GM06990 (cell line): ENCODE data around the gene ACO2.

Experiments
- DNase-seq: peaks from one replicate; pipeline ENCODE4 v3.0.0-alpha.2; 2011; ENCODE audit not compliant: insufficient read length; ENCODE audit errors: extremely low read depth
- H3K27me3 ChIP-seq: replicated peaks from 2 replicates; pipeline ENCODE4 v1.6.0; 2011; ENCODE audit warnings: low read length; ENCODE audit not compliant: control insufficient read depth, insufficient read depth
- H3K36me3 ChIP-seq: 2 replicates; pipeline ENCODE4 v1.5.1; 2011; ENCODE audit warnings: low read length; ENCODE audit not compliant: control insufficient read depth, insufficient read depth
- H3K4me3 ChIP-seq: replicated peaks from 2 replicates; pipeline ENCODE4 v1.5.1; 2011; ENCODE audit warnings: low read depth, mild to moderate bottlenecking, control low read depth, low read length
- TF ChIP-seq, protein P1 (sequence below): IDR thresholded peaks from 2 replicates; pipeline ENCODE4 v1.5.1; 2011; ENCODE audit warnings: low read length, control low read depth, mild to moderate bottlenecking, inconsistent platforms; ENCODE audit not compliant: insufficient read depth, poor library complexity, severe bottlenecking

Gene ACO2

DNA sequence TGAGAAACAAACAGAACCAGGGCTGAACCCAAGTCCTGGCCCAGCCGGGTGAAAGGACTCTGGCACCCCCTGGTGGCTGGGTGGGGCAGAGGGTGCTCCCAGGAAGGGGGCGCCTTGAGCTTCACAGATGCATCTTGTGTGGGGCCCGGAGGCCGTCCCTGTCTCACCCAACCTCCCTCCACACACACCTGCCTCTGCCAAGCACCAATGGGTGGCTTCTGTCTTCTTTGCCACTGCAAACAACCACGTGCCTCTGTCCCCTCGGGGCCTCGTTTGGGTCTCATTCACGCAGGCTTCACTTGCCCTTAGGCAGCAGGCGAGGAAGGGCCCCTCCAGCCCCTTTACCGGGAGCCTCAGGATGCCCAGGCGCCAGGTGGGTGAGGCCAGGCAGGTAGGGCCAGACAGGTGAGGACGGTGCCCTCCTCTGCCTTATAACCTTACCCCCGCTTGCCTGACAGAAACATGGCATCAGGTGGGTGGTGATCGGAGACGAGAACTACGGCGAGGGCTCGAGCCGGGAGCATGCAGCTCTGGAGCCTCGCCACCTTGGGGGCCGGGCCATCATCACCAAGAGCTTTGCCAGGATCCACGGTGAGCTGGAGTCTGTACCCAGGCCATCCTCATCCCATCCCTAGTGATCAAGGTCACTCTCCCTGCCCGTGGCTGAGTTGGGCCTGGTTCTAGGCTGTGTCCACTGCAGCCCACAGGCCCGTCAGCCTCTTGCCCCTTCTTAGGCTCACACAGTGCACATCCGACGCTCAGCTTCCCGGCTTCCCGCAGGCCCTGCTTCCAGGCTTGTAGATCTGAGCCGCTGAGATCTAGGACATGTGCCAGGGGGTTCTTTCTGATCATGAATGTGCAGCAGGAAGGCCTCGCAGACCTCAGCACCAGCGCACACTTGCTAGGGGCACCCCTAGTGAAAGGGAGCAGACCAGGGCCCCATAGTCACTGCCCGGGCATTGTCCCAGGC is 58.2 kb downstream of the ACO2 start:
- TF ChIP-seq, protein P1, sequence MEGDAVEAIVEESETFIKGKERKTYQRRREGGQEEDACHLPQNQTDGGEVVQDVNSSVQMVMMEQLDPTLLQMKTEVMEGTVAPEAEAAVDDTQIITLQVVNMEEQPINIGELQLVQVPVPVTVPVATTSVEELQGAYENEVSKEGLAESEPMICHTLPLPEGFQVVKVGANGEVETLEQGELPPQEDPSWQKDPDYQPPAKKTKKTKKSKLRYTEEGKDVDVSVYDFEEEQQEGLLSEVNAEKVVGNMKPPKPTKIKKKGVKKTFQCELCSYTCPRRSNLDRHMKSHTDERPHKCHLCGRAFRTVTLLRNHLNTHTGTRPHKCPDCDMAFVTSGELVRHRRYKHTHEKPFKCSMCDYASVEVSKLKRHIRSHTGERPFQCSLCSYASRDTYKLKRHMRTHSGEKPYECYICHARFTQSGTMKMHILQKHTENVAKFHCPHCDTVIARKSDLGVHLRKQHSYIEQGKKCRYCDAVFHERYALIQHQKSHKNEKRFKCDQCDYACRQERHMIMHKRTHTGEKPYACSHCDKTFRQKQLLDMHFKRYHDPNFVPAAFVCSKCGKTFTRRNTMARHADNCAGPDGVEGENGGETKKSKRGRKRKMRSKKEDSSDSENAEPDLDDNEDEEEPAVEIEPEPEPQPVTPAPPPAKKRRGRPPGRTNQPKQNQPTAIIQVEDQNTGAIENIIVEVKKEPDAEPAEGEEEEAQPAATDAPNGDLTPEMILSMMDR: peak; percentile 94
- Histone ChIP-seq H3K27me3 (no peaks in the 10 kb centered on the region), H3K36me3 (peaks cover 78% of the 10 kb centered on the region), H3K4me3 (no peak overlapping the region)
- DNase-seq: peak; percentile 60

DNA sequence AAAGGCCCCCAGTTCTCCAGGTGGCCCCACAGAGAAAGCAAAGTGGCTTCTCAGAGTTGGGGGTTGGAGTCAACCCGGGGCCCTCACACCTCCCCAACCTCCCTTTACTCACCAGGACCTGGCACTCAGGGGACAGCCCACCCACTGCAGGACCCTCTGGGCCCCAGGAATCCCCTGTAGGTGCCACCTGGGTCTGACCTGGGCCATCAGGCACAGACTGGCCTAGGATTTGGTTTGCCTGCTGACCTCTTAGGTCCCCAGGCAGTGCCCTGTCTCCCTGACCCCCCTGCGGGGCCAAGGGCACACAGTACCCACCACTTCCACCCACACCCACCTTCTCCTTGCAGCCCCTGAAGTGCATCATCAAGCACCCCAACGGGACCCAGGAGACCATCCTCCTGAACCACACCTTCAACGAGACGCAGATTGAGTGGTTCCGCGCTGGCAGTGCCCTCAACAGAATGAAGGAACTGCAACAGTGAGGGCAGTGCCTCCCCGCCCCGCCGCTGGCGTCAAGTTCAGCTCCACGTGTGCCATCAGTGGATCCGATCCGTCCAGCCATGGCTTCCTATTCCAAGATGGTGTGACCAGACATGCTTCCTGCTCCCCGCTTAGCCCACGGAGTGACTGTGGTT is 59.3 kb downstream of the ACO2 start:
- TF ChIP-seq, protein P1: no peak
- Histone ChIP-seq H3K4me3 (no peak overlapping the region), H3K27me3 (no peaks in the 10 kb centered on the region), H3K36me3 (peaks cover 79% of the 10 kb centered on the region)
- DNase-seq: no peak

DNA sequence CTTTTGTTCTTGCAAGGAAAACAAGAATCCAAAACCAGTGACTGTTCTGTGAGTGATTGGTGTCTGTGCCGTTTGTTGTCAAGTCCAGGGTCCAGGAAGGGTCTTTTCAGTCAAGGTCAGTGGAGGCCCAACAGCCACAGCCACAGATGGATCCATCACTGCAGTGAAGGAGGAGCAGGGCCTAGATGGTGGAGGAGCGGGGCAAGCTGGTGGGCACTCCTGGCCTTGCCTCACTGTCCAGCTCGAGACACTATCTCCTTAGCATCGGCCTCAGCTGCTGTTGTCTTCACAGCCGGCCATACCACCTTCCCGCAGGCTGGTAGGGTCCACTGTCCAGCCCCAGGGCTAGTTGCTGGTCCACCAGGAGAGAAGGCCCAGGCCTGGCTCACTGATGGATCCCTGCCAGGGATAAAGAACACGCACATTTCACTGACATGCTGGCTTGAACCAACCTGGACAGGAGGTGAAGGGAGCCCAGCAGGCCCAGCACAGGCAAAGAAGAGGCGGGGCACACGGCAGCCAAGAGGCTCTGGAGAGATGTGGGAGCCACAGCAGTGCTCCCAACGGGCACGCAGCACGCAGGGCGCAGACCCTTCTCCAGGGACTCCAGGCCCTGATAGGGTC is 60.1 kb downstream of the ACO2 start:
- DNase-seq: no peak
- no peak overlapping the region for H3K4me3 ChIP-seq
- peaks cover 76% of the 10 kb centered on the region for H3K36me3 ChIP-seq
- no peaks in the 10 kb centered on the region for H3K27me3 ChIP-seq
- TF ChIP-seq, protein P1: no peak

DNA sequence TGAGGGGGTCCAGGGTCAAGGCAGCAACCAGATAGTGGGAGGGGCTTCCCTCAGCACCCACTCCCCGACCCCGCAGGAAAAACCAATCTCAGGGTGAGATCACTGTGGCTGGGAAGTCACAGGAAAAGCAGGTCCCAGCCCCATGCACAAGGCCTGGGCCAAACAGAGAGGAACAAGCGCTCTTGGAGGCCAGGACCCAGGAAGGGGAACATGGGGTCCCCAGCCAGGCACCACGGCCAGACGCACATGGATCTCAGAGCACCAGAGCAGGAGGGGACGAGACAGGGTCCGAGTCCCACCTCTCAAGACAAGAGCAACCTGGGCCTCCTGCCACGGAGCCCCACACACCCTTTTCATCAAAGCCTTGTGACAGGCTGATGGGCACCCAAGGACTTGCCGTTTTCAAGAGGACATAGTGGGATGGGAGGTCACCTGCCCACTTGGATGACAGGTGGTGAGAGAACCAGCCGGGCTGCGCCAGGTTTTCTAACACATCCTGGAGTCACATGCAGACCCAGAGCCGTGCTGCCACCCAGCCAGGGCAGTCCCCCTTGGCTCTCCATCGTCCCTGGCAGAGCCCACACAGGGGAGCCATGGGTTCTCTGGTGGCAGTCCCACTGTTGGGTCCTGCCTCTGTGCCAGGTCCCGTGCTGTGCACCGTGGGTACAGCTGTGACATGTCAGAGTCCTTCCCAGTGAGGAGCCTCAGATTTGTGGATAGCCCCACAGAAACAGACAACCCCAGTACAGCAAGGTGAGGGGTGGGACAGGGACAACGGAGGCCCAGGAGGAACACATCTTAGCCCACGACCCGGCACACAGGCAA is 62.2 kb downstream of the ACO2 start:
- Histone ChIP-seq H3K27me3 (no peaks in the 10 kb centered on the region), H3K36me3 (peaks cover 63% of the 10 kb centered on the region), H3K4me3 (no peak overlapping the region)
- no peak for DNase-seq
- TF ChIP-seq, protein P1: no peak

DNA sequence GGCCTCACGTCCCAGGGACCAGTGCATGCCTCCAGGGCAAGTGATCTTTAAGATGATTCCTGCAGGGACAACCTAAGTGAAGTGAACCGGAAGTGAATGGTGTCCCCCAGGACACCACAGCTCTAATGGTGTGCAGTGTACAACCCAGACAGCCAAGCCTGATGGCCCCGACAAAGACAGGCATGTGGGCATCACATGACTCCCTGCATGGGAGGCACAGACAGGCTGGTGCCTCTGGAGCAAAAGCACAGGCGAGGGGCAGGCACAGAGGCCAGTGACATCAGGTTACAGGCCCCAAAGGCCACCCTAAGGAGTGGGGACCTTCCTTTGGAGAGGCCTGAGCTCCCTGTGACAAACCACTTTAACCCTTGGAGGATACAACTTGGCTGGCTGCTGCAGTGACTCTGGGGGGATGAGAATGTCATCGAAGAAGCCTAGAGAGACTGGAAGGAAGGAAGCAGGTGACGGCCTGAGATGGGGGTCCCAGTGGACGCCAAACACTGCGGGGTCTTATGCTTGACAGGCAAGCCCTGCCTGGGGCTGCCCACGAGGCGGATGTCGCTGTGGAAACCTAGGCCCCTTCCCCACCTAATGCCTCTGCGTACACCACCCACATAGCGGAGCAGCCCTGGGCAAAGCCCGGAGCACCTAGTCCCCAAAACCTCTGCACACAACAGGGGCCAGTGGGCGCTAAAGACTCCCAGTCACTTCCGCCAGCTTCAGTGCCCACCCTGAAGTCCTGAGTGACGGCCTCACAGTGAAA is 63.0 kb downstream of the ACO2 start:
- no peaks in the 10 kb centered on the region for H3K27me3 ChIP-seq
- H3K4me3 ChIP-seq: no peak overlapping the region
- TF ChIP-seq, protein P1: no peak
- DNase-seq: no peak
- peaks cover 56% of the 10 kb centered on the region for H3K36me3 ChIP-seq
